ENCODE data around the gene ST7L.
"Not testable (repeated sequence)": the region's sequence is repeated elsewhere in the genome, so short reads cannot be mapped to it uniquely, and the experiment has no call there.

Gene ST7L

GRCh38 chr1:112618721-112619517 lies at the start of gene ST7L:
TSS of gene ST7L (minus strand) at chr1:112619141. CDS start at chr1:112619113, 28 bp downstream.
- no peak for FAIRE-seq

DNA sequence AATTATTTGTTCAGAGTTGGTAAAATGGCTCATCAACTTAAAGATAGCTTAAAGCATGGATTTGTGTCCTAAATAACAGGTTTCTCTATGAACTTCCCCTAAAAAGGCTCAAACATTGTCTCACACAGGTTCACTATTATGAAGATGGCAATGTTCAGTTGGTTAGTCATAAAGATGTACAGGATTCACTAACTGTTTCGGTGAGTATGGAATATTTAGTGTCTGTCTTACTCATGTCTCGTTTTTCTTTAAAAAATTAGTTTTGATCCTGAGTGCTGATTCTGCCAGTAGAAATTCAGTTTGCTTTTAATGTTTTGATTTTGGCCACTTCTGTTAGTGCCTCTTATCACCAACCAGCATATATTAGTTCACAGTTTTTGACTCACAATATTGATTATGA lies 48.0 kb upstream of the ST7L start:
- FAIRE-seq = no peak

GRCh38 chr1:112665857-112666256 lies 46.9 kb upstream of the ST7L start:
- FAIRE-seq = no peak

DNA sequence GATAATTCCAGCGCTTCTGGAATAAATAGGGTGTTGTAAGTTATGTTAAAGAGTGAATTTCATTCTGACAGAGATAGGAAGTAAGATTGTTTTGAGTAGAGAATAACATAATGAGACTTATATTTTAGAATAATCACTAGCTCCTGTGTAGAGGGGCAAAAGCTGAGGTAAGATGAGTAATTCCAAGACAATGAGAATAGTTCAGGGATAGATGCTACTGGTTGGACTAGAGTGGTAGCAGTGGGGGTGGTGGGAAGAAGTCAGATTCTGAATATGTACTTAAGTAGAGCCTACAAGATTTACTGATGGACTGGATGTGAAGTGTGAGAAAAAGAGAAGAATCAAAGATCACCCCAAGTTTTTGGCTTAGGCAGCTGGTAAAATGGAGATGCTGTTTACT lies 32.3 kb upstream of the ST7L start:
- FAIRE-seq = no peak

DNA sequence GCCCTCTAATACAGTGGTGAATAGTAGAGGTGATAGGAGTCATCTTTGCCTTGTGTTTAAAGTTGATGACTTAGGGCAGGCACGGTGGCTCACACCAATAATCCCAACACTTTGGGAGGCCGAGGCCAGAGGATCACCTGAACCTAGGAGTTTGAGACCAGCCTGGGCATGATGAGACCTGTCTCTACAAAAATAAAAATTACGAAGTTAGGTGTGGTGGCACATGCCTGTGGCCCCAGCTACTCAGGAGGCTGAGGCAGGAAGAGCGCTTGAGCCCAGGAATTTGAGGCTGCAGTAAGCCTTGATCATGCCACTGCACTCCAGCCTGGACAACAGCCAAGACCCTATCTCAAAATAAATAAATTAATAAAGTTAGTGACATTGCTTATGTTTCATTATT lies 27.3 kb upstream of the ST7L start:
- no peak for FAIRE-seq

GRCh38 chr1:112643080-112643479 lies 24.1 kb upstream of the ST7L start:
- FAIRE-seq = no peak

DNA sequence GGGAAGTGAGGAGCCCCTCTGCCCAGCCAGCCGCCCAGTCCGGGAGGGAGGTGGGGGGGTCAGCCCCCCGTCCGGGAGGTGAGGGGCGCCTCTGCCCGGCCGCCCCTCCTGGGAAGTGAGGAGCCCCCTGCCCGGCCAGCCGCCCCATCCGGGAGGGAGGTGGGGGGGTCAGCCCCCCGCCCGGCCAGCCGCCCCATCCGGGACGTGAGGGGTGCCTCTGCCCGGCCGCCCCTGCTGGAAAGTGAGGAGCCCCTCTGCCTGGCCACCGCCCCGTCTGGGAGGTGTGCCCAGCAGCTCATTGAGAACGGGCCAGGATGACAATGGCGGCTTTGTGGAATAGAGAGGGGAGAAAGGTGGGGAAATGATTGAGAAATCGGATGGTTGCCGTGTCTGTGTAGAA lies 21.5 kb upstream of the ST7L start:
- not testable (repeated sequence) for FAIRE-seq

- FAIRE-seq = no peak
These were observed 19.1 kb upstream of the ST7L start for GRCh38 chr1:112638110-112638428.

- no peak for FAIRE-seq
These were observed 18.5 kb upstream of the ST7L start for GRCh38 chr1:112637254-112638109.

- FAIRE-seq = no peak
These were observed 17.8 kb upstream of the ST7L start for GRCh38 chr1:112636597-112637253.

DNA sequence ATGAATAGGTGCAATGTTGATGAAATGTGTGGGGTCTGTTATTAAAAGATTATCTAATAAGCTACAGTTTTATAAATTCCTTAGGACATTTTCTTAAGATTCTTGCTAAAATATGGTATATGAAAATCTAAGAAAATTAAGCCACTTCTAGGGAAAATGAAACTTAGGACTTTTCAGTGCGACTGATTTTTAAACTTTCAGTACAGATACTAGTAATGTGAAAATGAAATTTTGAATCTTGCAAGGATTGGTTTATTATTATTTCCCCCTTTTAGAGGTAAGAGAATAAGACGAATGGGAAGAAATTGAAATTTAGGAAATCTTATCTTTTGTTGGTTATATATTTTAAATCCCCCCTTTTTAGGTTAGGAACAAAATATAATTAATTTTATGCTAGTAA lies 17.1 kb upstream of the ST7L start:
- no peak for FAIRE-seq

- peak; percentile 75 for FAIRE-seq
These were observed 15.4 kb upstream of the ST7L start for GRCh38 chr1:112634367-112634766.

DNA sequence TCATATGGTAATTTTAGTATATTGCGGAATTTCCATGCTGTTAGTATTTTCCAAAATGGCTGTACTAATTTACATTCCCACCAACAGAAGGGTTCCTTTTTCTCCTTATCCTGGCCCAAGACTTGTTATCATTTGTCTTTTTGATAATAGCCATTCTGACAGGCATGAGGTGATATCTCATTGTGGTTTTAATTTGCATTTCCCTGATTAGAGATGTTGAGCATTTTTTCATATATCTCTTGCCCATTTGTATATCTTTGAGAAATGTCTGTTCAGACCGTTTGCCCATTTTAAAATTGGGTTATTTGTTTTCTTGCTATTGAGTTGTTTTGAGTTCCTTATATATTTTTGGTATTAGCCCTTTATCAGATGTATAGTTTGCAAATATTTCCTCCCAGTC lies 14.7 kb upstream of the ST7L start:
- FAIRE-seq = no peak

DNA sequence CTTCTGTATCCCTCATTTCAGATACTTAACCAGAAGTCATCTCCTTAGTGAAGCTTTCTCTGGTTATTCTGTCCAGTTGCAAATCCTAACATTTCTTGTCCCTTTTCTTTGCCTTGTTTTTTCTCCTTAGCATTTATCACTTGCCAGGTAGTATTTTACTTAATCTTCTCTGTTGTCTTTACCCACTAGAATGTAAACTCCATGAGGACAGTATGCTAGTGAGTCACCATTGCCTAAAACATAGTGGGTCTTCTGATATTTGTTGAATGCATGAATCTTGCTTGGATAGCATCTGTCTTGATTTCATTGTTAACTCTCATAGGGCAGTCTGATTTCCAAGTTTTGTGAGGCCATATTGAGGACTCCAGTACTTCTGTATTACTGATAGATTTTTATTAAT lies 10.3 kb upstream of the ST7L start:
- FAIRE-seq = no peak

DNA sequence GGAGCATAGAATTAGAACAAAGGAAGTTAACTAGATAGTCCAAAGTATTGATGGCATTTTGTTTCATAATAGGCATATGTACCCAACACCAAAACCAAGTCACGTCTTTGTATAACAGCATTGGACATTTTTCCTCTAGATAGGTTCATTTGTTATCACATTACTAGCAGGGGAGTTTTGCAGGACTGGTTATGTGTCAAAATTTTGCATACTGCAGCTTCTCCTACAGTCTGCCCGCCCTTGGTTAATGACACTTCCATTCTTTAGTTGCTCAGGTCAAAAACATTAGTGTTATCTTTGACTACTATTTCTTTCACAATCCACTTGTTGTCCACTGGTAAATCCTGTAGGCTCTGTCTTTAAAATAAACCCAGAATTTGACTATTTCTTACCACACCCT lies 9.6 kb upstream of the ST7L start:
- no peak for FAIRE-seq

- no peak for FAIRE-seq
These were observed 7.9 kb upstream of the ST7L start for GRCh38 chr1:112626887-112627286.

DNA sequence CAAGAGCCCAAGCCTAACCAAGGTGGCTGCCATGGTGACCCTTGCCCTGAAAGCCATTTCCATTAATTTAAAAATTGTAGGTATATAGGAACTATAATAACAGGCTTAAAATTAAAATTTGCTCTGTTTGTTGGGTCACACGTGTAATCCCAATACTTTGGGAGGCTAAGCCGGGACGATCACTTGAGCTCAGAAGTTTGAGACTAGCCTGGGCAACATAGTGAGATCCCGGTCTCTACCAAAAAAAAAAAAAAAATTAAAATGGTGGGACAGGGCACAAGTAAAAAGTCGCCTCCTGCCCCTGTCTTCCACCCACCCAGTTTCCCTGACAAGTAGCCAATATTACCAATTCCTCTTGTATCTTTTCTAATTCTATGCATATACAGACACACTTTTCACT lies 7.3 kb upstream of the ST7L start:
- no peak for FAIRE-seq

- FAIRE-seq = no peak
These were observed 6.8 kb upstream of the ST7L start for GRCh38 chr1:112625696-112626095.

- FAIRE-seq = not testable (repeated sequence)
These were observed 5.6 kb upstream of the ST7L start for GRCh38 chr1:112624493-112624892.

- no peak for FAIRE-seq
These were observed 1.4 kb upstream of the ST7L start for GRCh38 chr1:112620377-112620695.

DNA sequence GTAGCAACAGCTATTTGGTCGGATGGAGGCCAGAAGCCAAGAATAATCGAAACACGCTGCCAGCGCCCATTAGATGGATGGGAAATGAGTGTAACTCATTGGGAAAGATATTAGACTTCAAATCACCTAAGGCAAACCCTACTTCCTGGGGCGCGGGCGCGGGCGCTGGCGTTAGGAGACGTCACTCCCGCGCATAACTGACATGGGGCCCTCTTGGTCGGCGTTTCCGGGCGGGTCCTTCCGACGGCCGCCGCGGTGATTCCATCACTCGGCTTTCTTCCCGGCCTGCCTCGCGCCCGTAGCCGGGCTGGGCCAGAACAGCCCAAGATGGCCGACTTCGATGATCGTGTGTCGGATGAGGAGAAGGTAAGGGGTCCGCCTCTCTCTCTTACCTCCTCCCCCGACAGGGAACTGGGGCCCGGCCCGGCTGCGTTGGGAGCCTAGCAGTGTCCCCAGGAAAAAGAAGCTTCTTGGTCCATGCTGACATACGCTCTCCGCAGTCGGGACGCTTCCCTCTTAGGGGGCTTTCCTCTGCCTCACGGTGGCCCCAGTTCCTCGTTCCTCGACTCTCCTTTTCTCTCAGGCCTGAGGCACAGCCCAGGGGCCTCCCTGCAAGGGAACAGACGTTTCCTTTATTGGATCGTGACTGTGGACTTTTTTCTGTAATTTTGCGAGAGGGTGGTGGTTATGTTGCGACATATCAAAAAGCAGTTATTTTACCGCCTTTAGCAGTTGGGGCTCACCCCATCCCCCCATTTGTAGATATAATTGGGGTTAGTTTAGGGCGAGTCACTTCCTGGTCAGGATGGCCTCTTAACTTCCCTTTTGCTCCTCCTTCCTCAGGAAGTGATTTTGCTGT lies 806 bp upstream of the ST7L start, which contains the start of gene CAPZA1:
CAPZA1 (plus strand) TSS at position 315 of the 859 bp plus-strand sequence; CDS start at position 328, 13 bp downstream.
- no peak for FAIRE-seq

GRCh38 chr1:112618114-112618720 lies 724 bp downstream of the ST7L start:
- no peak for FAIRE-seq
